ENCODE data around the gene LRRC3.
"Not testable (repeated sequence)": the region's sequence is repeated elsewhere in the genome, so short reads cannot be mapped to it uniquely, and the experiment has no call there.

The LRRC3 gene

DNA sequence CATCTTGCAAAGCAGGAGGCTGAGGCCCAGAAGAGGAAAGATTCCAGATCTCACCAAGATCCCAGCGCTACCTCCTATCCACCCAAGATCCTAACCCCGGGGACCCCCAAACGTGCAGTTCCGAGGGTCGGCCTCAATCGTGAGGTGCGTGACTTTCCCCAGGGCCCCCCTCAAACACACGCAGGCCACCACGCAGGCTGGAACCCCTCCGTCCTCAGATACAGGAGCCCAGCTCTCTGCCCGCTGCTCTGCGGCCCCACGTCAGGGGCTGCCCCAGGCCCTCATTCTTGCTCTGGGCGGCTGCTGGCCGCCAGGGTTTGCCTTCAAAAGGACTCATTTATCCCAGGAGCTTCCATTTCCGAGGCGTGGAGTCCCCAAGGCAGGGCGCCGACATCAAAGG lies 44.8 kb downstream of the LRRC3 start:
- FAIRE-seq (no peak), DNase-seq (ENCODE audit: insufficient read length, low spot score) (no peak)
- TF ChIP-seq, protein P1, sequence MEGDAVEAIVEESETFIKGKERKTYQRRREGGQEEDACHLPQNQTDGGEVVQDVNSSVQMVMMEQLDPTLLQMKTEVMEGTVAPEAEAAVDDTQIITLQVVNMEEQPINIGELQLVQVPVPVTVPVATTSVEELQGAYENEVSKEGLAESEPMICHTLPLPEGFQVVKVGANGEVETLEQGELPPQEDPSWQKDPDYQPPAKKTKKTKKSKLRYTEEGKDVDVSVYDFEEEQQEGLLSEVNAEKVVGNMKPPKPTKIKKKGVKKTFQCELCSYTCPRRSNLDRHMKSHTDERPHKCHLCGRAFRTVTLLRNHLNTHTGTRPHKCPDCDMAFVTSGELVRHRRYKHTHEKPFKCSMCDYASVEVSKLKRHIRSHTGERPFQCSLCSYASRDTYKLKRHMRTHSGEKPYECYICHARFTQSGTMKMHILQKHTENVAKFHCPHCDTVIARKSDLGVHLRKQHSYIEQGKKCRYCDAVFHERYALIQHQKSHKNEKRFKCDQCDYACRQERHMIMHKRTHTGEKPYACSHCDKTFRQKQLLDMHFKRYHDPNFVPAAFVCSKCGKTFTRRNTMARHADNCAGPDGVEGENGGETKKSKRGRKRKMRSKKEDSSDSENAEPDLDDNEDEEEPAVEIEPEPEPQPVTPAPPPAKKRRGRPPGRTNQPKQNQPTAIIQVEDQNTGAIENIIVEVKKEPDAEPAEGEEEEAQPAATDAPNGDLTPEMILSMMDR (IDR thresholded peaks at IDR 0.05; ENCODE audit: insufficient read depth, missing control alignments): no peak

DNA sequence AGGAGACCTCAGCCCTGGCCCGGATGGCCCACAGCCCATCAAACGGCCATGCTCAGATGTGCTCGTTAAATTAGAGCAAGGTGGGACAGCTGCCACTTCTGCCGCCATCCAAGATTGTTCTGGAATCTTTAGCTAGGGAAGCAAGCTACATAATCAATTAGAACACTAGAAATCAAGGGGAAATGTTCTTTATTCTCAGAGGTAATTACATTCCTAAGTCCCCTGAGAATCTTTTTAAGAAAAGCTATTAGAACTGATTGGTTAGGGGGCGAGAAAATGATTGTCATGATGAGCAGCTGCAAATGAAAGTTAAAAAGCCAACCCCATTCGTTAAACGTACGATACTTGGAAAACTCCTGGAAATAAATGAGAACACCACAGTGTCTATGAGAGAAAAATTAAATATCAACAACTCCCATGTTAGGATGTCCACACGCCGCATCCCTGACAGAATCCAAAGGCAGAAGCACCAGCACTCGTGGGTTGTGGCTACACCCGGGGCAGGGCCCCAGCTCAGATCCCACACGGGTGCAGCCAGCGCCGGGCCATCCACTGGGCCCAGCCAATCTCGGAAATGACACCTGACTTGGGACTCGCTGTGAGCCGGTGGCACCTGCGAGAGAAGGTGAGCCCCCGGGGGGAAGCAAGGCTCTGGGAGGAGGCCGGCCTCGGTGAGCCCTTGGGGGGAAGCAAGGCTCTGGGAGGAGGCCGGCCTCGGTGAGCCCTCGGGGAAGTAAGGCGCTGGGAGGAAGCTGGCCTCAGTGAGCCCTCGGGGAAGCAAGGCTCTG lies 47.1 kb downstream of the LRRC3 start:
- FAIRE-seq: no peak
- DNase-seq (ENCODE audit: insufficient read length, low spot score): no peak
- TF ChIP-seq, protein P1 (IDR thresholded peaks at IDR 0.05; ENCODE audit: insufficient read depth, missing control alignments): no peak

DNA sequence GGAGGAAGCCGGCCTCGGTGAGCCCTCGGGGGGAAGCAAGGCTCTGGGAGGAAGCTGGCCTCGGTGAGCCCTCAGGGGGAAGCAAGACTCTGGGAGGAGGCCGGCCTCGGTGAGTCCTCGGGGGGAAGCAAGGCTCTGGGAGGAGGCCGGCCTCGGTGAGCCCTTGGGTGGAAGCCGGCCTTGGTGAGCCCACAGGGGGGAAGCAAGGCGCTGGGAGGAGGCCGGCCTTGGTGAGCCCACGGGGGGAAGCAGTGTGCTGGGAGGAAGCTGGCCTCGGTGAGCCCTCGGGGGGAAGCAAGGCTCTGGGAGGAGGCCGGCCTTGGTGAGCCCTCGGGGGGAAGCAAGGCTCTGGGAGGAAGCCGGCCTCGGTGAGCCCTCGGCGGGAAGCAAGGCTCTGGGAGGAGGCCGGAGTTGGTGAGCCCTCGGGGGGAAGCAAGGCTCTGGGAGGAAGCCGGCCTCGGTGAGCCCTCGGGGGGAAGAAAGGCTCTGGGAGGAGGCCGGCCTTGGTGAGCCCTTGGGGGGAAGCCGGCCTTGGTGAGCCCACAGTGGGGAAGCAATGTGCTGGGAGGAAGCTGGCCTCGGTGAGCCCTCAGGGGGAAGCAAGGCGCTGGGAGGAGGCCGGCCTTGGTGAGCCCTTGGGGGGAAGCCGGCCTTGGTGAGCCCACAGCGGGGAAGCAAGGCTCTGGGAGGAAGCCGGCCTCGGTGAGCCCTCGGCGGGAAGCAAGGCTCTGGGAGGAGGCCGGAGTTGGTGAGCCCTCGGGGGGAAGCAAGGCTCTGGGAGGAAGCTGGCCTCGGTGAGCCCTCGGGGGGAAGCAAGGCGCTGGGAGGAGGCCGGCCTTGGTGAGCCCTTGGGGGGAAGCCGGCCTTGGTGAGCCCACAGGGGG lies 47.9 kb downstream of the LRRC3 start:
- DNase-seq (ENCODE audit: insufficient read length, low spot score); FAIRE-seq: not testable (repeated sequence)

DNA sequence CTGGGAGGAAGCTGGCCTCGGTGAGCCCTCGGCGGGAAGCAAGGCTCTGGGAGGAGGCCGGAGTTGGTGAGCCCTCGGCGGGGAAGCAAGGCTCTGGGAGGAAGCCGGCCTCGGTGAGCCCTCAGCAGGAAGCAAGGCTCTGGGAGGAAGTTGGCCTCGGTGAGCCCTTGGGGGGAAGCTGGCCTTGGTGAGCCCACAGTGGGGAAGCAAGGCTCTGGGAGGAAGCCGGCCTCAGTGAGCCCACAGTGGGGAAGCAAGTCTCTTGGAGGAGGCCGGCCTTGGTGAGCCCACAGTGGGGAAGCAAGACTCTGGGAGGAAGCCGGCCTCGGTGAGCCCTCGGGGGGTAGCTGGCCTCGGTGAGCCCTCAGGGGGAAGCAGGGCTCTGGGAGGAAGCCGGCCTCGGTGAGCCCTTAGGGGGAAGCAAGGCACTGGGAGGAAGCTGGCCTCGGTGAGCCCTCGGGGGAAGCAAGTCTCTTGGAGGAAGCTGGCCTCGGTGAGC lies 48.6 kb downstream of the LRRC3 start:
- TF ChIP-seq, protein P1 (IDR thresholded peaks at IDR 0.05; ENCODE audit: insufficient read depth, missing control alignments): no peak
- DNase-seq (ENCODE audit: insufficient read length, low spot score) (no peak), FAIRE-seq (no peak)

- TF ChIP-seq, protein P1 (IDR thresholded peaks at IDR 0.05; ENCODE audit: insufficient read depth, missing control alignments): no peak
- DNase-seq (ENCODE audit: insufficient read length, low spot score) (no peak), FAIRE-seq (no peak)
Observed at GRCh38 chr21:44505673-44506278, 50.5 kb downstream of the LRRC3 start.

GRCh38 chr21:44506279-44507255 lies 51.3 kb downstream of the LRRC3 start:
- DNase-seq (ENCODE audit: insufficient read length, low spot score) (no peak), FAIRE-seq (no peak)
- TF ChIP-seq, protein P1 (IDR thresholded peaks at IDR 0.05; ENCODE audit: insufficient read depth, missing control alignments): no peak
